ENCODE data around the gene TERB1. TPM values are rescaled to one million over a fixed set of nuclear protein-coding genes. Genes with fewer than 3 reads are reported as not detected.

Gene TERB1
- total RNA-seq, 1 experiment from 2014 or later: not detected

DNA sequence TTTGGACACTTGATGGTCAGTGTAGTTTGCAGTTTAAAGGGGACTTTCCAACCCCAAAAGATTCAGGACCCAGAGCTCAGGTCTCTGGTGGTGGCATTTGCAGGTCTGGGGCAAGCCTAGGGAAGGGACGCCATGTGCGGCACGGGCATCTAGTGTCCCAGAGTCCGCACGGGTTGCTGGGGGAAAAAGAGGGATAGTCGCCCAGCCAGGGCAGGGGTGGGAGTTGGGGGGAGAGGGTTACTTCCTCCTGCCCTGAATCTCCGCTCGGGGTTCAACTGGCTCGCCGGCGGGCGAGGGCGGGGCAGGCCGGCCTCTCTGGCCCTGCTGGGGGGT is 42.6 kb upstream of the TERB1 start (continued):
- TF ChIP-seq, protein P1, sequence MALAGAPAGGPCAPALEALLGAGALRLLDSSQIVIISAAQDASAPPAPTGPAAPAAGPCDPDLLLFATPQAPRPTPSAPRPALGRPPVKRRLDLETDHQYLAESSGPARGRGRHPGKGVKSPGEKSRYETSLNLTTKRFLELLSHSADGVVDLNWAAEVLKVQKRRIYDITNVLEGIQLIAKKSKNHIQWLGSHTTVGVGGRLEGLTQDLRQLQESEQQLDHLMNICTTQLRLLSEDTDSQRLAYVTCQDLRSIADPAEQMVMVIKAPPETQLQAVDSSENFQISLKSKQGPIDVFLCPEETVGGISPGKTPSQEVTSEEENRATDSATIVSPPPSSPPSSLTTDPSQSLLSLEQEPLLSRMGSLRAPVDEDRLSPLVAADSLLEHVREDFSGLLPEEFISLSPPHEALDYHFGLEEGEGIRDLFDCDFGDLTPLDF (CRISPR knock-in tag; IDR thresholded peaks at IDR 0.05): no peak
- no peak for TF ChIP-seq TEAD4 (CRISPR knock-in tag; IDR thresholded peaks at IDR 0.05)
- TF ChIP-seq, protein P2, sequence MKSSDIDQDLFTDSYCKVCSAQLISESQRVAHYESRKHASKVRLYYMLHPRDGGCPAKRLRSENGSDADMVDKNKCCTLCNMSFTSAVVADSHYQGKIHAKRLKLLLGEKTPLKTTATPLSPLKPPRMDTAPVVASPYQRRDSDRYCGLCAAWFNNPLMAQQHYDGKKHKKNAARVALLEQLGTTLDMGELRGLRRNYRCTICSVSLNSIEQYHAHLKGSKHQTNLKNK (CRISPR knock-in tag; IDR thresholded peaks at IDR 0.05): no peak
- no peak for TF ChIP-seq SOX15 (CRISPR knock-in tag; IDR thresholded peaks at IDR 0.05)
- TF ChIP-seq NFATC4 (CRISPR knock-in tag; IDR thresholded peaks at IDR 0.05): no peak
- TF ChIP-seq, protein P3, sequence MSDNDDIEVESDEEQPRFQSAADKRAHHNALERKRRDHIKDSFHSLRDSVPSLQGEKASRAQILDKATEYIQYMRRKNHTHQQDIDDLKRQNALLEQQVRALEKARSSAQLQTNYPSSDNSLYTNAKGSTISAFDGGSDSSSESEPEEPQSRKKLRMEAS (CRISPR knock-in tag; IDR thresholded peaks at IDR 0.05): no peak
- no peak for TF ChIP-seq ZNF423 (CRISPR knock-in tag; IDR thresholded peaks at IDR 0.05)
- TF ChIP-seq TCF7 (CRISPR knock-in tag; IDR thresholded peaks at IDR 0.05; ENCODE audit: low read depth): no peak
- no peak for TF ChIP-seq FOXJ3 (CRISPR knock-in tag; IDR thresholded peaks at IDR 0.05; ENCODE audit: borderline replicate concordance)
- TF ChIP-seq, protein P4, sequence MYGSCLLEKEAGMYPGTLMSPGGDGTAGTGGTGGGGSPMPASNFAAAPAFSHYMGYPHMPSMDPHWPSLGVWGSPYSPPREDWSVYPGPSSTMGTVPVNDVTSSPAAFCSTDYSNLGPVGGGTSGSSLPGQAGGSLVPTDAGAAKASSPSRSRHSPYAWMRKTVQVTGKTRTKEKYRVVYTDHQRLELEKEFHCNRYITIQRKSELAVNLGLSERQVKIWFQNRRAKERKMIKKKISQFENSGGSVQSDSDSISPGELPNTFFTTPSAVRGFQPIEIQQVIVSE (CRISPR knock-in tag; IDR thresholded peaks at IDR 0.05; ENCODE audit: borderline replicate concordance): no peak
- TF ChIP-seq CBFB (CRISPR knock-in tag; IDR thresholded peaks at IDR 0.05; ENCODE audit: low read depth): no peak

DNA sequence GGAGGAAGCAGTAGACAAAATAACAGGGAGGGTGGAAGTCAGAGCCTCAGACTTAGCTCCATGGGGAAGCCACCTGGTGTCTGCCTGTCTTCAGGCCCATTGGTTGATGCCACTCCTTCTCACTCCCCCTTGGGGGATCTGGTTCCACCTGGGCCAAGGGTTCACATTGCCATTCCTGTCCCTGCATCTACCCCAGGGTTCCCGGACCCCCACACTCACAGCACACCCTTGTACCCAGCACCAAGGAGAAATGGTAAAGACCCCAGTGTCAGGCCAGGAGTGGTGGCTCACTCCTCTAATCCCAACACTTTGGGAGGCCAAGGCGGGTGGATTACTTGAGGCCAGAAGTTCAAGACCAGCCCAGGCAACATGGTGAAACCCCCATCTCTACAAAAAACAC is 41.8 kb upstream of the TERB1 start:
- H3K27me3 Mint-ChIP-seq (ENCODE audit: low read depth): peaks cover 94% of the 10 kb centered on the region
- TF ChIP-seq, protein P1 (CRISPR knock-in tag; IDR thresholded peaks at IDR 0.05): no peak
- TF ChIP-seq, protein P5, sequence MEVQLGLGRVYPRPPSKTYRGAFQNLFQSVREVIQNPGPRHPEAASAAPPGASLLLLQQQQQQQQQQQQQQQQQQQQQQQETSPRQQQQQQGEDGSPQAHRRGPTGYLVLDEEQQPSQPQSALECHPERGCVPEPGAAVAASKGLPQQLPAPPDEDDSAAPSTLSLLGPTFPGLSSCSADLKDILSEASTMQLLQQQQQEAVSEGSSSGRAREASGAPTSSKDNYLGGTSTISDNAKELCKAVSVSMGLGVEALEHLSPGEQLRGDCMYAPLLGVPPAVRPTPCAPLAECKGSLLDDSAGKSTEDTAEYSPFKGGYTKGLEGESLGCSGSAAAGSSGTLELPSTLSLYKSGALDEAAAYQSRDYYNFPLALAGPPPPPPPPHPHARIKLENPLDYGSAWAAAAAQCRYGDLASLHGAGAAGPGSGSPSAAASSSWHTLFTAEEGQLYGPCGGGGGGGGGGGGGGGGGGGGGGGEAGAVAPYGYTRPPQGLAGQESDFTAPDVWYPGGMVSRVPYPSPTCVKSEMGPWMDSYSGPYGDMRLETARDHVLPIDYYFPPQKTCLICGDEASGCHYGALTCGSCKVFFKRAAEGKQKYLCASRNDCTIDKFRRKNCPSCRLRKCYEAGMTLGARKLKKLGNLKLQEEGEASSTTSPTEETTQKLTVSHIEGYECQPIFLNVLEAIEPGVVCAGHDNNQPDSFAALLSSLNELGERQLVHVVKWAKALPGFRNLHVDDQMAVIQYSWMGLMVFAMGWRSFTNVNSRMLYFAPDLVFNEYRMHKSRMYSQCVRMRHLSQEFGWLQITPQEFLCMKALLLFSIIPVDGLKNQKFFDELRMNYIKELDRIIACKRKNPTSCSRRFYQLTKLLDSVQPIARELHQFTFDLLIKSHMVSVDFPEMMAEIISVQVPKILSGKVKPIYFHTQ (CRISPR knock-in tag; IDR thresholded peaks at IDR 0.05): no peak
- TF ChIP-seq MXD4 (CRISPR knock-in tag; IDR thresholded peaks at IDR 0.05; ENCODE audit: borderline replicate concordance): no peak
- DNase-seq (ENCODE audit: low spot score) (no peak), ATAC-seq (no peak)
- CTCF ChIA-PET: interaction anchor here (1.3 to 6.5 kb wide), 3 partner anchors 12 to 30 kb away, joined by 3 to 76 read pairs (median 17); partner anchors contain the start of gene NAE1
- peaks cover 13% of the 10 kb centered on the region for H3K4me1 Mint-ChIP-seq
- H3K4me3 Mint-ChIP-seq: peak overlapping the region; percentile 50
- H3K27ac Mint-ChIP-seq: no peak overlapping the region
- POLR2A ChIA-PET: no interaction called here
- no peaks in the 10 kb centered on the region for H3K36me3 Mint-ChIP-seq
- no peaks in the 10 kb centered on the region for H3K9me3 Mint-ChIP-seq

DNA sequence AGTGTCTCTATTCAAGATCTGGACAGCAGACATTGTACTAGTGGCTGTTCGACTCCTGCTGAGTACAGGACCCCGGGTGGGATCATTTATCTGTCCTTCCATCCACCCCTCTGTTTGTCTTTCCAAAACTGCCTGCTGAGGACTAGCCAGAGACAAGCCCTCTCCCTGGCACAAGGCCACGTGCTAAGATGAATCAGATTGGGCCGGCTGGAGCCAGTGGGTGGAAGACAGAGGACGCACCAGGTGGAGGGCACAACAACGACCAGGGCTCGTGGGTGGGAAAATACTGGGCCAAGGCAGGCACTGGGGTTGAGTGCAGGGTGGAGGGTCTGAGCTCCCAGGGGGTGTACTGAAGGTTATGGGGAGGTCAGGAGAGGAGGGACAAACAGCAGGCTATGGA is 41.4 kb upstream of the TERB1 start:
- Mint-ChIP-seq H3K27ac (no peak overlapping the region), H3K36me3 (no peaks in the 10 kb centered on the region), H3K4me3 (no peak overlapping the region), H3K9me3 (no peaks in the 10 kb centered on the region), H3K4me1 (peaks cover 13% of the 10 kb centered on the region), H3K27me3 (ENCODE audit: low read depth) (peaks cover 92% of the 10 kb centered on the region)
- DNase-seq (ENCODE audit: low spot score): no peak
- ChIA-PET POLR2A (no interaction called here), CTCF (interaction anchor here (3.9 to 6.5 kb wide), 2 partner anchors 12 to 25 kb away, joined by 17 to 76 read pairs; partner anchors contain the start of gene NAE1)
- no peak for ATAC-seq
- TF ChIP-seq FOXJ3 (CRISPR knock-in tag; IDR thresholded peaks at IDR 0.05; ENCODE audit: borderline replicate concordance) (no peak), PRRX2 (CRISPR knock-in tag; IDR thresholded peaks at IDR 0.05) (no peak)
- TF ChIP-seq, protein P3 (CRISPR knock-in tag; IDR thresholded peaks at IDR 0.05): no peak

All from WTC11 (cell line).